Thyroid gland (tissue), 4 donors: ENCODE results near the gene ORAI1. TPM values are rescaled to one million over a fixed set of nuclear protein-coding genes. Genes with fewer than 3 reads are reported as not detected.
"Not testable (repeated sequence)": the region's sequence is repeated elsewhere in the genome, so short reads cannot be mapped to it uniquely, and the experiment has no call there.

Experiments used
- DNase-seq, 2 donors: peaks; one replicate each; pipeline ENCODE4 v3.0.0-alpha.2; 2019
- H3K27ac ChIP-seq, 3 donors: fragments of 200-600 bp; sonication (generic); 1 replicate in 2 of 3; 2 replicates in 1 of 3; pipeline ENCODE4 v1.5.1; 2016 to 2019; ENCODE audit warnings: mild to moderate bottlenecking in 1 of 3, moderate library complexity in 1 of 3
- H3K27me3 ChIP-seq: fragments of 200-600 bp; sonication (generic); one replicate; pipeline ENCODE4 v1.5.1; 2019
- H3K36me3 ChIP-seq, 2 donors: fragments of 200-600 bp; sonication (generic); one replicate each; pipeline ENCODE4 v1.5.1; 2016 to 2019
- H3K4me1 ChIP-seq, 2 donors: fragments of 200-600 bp; sonication (generic); one replicate each; pipeline ENCODE4 v1.5.1; 2017 to 2019
- H3K4me3 ChIP-seq, 3 donors: fragments of 200-600 bp; sonication (generic); replicated peaks in 1 of 3; 1 replicate in 2 of 3; 2 replicates in 1 of 3; pipeline ENCODE4 v1.5.1; 2016; ENCODE audit warnings: mild to moderate bottlenecking in 1 of 3
- H3K9me3 ChIP-seq: fragments of 200-600 bp; sonication (generic); one replicate; pipeline ENCODE4 v1.5.1; 2017
- POLR2A ChIP-seq, 2 donors: fragments of 450-650 bp; IDR thresholded peaks; one replicate each; pipeline ENCODE4 v1.6.1; 2017; ENCODE audit warnings: antibody characterized with exemption in 2 of 2, mild to moderate bottlenecking in 2 of 2, moderate library complexity in 1 of 2
- WGBS, 2 donors: methylation state at CpG; one replicate each; pipeline ENCODE4 v1.1.5; 2017; 5-methylcytosine and 5-hydroxymethylcytosine counted together
- intact Hi-C: fragments of 100-400 bp; cut with DNase I; formaldehyde crosslinking; loops from one replicate; pipeline ENCODE4 v1.15.1; 2023
- total RNA-seq, 4 donors: library from RNA; depleted of rRNA; stranded (reverse); fragments of >200 nt; gene quantifications; one replicate each; pipeline ENCODE4 v1.2.3, GENCODE V29; 2016
- TF ChIP-seq, protein P1 (sequence below), 6 experiments: fragments of 200-600 bp in 3 of 6; fragments of 450-650 bp in 3 of 6; sonication (generic) in 3 of 6; IDR thresholded peaks; one replicate each; pipeline ENCODE4 v1.5.1; 2016 to 2019; ENCODE audit warnings: antibody characterized with exemption in 6 of 6, mild to moderate bottlenecking in 2 of 6, inconsistent platforms in 1 of 6, moderate library complexity in 1 of 6

ORAI1 gene
- total RNA-seq, 4 donors from 2014 or later: 12.7 to 27.1 (median 17.0) TPM

DNA sequence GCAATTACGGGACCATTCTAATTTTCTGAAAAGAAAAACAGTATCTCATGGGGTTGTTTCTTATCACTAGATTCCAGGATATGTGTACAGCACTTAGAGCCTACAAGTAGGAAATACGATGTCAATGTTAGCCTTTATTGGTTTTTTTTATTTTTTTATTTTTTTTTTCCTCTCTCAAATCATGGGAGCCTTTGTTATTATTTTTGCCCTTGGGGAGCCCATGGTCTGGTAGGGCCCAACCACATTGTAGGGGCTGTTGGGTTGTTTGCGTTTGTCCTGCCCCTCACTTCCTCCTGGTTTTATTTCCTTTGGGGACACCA, 37.2 kb downstream of the ORAI1 start:
- WGBS, 2 donors: 87 to 88% methylated on average over 3 of the region's 3 CpGs
- no peak for DNase-seq
- Histone ChIP-seq H3K36me3 (no peaks in the 10 kb centered on the region), H3K9me3 (no peaks in the 10 kb centered on the region), H3K4me3 (no peak overlapping the region), H3K27ac (no peak overlapping the region), H3K27me3 (no peaks in the 10 kb centered on the region), H3K4me1 (no peaks in the 10 kb centered on the region)
- TF ChIP-seq, protein P1, sequence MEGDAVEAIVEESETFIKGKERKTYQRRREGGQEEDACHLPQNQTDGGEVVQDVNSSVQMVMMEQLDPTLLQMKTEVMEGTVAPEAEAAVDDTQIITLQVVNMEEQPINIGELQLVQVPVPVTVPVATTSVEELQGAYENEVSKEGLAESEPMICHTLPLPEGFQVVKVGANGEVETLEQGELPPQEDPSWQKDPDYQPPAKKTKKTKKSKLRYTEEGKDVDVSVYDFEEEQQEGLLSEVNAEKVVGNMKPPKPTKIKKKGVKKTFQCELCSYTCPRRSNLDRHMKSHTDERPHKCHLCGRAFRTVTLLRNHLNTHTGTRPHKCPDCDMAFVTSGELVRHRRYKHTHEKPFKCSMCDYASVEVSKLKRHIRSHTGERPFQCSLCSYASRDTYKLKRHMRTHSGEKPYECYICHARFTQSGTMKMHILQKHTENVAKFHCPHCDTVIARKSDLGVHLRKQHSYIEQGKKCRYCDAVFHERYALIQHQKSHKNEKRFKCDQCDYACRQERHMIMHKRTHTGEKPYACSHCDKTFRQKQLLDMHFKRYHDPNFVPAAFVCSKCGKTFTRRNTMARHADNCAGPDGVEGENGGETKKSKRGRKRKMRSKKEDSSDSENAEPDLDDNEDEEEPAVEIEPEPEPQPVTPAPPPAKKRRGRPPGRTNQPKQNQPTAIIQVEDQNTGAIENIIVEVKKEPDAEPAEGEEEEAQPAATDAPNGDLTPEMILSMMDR (IDR thresholded peaks at IDR 0.05): no peak
- TF ChIP-seq POLR2A (IDR thresholded peaks at IDR 0.05): no peak
- intact Hi-C loops: no loop called here

- H3K4me1 ChIP-seq, H3K27me3 ChIP-seq, H3K4me3 ChIP-seq, H3K9me3 ChIP-seq, H3K36me3 ChIP-seq, DNase-seq, H3K27ac ChIP-seq: not testable (repeated sequence)
- 86 to 90% methylated on average over 6 of the region's 6 CpGs for WGBS, 2 donors
- intact Hi-C loops: loop anchor here (5.0 kb wide), 1 partner anchor 115 kb away; no protein-coding TSS in a partner anchor
Observed at GRCh38 chr12:121666829-121667228, 40.5 kb downstream of the ORAI1 start.

- H3K36me3 ChIP-seq: no peaks in the 10 kb centered on the region
- H3K4me3 ChIP-seq: no peak overlapping the region
- no peaks in the 10 kb centered on the region for H3K9me3 ChIP-seq
- peak; percentile 44 to 48 for DNase-seq
- TF ChIP-seq, protein P1 (IDR thresholded peaks at IDR 0.05): peak in 5 of 6 experiments; percentile 30 to 54 (median 37)
- no peak for TF ChIP-seq POLR2A (IDR thresholded peaks at IDR 0.05)
- H3K27me3 ChIP-seq: no peaks in the 10 kb centered on the region
- peaks cover 0 to 6% of the 10 kb centered on the region in 2 donors for H3K4me1 ChIP-seq
- 80 to 86% methylated on average over 16 to 18 of the region's 18 CpGs for WGBS, 2 donors
- no peak overlapping the region for H3K27ac ChIP-seq
- intact Hi-C loops: loop anchor here (5.0 kb wide), 1 partner anchor 117 kb away; no protein-coding TSS in a partner anchor
Observed at GRCh38 chr12:121668750-121669520, 42.6 kb downstream of the ORAI1 start.

DNA sequence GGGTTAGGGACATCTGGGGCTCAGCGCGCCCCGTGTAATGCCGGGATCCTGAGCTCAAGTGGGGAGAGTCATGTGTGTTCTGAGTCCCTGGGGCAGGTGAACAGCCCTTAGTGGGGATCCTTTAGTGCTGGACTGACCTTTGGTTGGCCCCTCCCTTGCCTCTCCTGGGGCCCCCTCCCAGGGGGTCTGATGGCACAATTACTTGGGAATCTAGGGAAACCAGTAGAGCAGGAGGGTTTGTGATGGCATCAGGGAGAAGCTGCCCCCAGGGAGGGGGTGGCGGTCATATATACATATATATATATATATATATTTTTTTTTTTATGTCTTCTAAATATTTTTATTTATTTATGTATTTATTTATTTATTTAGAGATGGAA, 43.2 kb downstream of the ORAI1 start, which contains the start of gene MORN3:
Gene MORN3, minus strand, starts transcription at position 134 of the 380 bp plus-strand sequence. CDS start 171 bp downstream, outside the sequence.
- Histone ChIP-seq H3K36me3 (no peaks in the 10 kb centered on the region), H3K27me3 (no peaks in the 10 kb centered on the region), H3K4me3 (no peak within 1 kb of the TSS), H3K9me3 (no peaks in the 10 kb centered on the region), H3K27ac (no peak within 1 kb of the TSS), H3K4me1 (peaks cover 0 to 6% of the 10 kb centered on the region in 2 donors)
- TF ChIP-seq POLR2A (IDR thresholded peaks at IDR 0.05): no peak
- TF ChIP-seq, protein P1 (IDR thresholded peaks at IDR 0.05): no peak
- intact Hi-C loops: loop anchor here (5.0 kb wide), 1 partner anchor 117 kb away; no protein-coding TSS in a partner anchor
- no peak for DNase-seq
- WGBS, 2 donors: 92 to 94% methylated on average over 5 of the region's 5 CpGs

DNA sequence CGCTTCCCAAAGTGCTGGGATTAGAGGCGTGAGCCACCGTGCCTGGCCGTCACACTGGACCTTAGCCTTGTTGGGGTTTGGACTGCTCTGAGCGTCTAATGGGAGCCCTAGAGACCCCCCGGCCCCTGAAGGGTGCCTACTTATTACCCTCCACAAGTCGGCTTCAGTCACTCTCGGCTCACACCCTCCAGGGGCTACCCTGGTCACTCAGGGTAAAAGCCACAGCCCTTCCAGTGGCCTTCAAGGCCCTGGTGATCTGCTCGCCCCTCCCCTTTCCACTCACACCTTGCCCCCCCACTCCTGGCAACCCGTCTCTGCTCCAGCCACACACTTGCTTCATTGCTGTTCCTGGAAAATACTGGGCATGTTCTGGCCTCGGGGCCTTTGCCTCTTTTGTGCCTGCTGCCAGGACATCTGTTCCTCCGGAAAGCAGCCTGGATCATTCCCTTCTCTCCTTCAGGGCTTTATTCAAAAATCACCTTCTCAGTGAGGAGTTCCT, 46.7 kb downstream of the ORAI1 start:
- Histone ChIP-seq H3K4me1 (peaks cover 0 to 6% of the 10 kb centered on the region in 2 donors), H3K36me3 (no peaks in the 10 kb centered on the region), H3K9me3 (no peaks in the 10 kb centered on the region), H3K4me3 (peak overlapping the region in 1 of 3 donors; percentile 31), H3K27me3 (no peaks in the 10 kb centered on the region), H3K27ac (peak overlapping the region in 1 of 3 donors; percentile 8)
- intact Hi-C loops: no loop called here
- TF ChIP-seq, protein P1 (IDR thresholded peaks at IDR 0.05): no peak
- TF ChIP-seq POLR2A (IDR thresholded peaks at IDR 0.05): no peak
- WGBS, 2 donors: 62 to 70% methylated on average over 12 of the region's 12 CpGs
- DNase-seq: peak; percentile 23 to 31
